Skin epidermis (tissue), 12 donors: ENCODE measurements around the gene CTDSP1.

Experiments
- H3K27ac ChIP-seq, 21 experiments: fragments of 200-600 bp; sonication (generic) in 11 of 21; one replicate each; pipeline ENCODE4 v1.5.0; 2020; ENCODE audit warnings: mild to moderate bottlenecking in 3 of 21, inconsistent platforms in 2 of 21, moderate library complexity in 2 of 21
- H3K4me3 ChIP-seq, 7 experiments: fragments of 200-600 bp; sonication (generic) in 2 of 7; one replicate each; pipeline ENCODE4 v1.5.0; 2020; ENCODE audit warnings: inconsistent platforms in 2 of 7, mild to moderate bottlenecking in 2 of 7, moderate library complexity in 1 of 7

Gene CTDSP1

DNA sequence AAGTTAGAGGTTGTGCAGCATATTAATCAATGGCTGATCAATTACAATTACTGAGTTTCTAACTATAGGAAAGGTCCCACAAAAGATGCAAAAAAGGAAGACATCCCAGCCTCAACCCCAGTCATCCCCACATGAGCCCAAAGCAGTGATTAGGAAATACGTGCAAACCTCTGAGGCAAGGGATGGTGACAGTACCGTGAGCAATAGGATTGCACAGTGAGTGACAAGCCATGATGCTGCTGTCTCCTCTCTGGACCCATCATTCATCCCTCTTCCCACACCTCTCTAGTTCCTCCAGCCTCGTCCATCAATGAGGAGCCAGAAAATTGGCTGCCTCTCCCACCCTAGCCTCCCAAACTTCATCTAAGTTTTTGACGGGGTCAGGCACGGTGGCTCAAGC is 21.6 kb upstream of the CTDSP1 start:
- Histone ChIP-seq H3K4me3 (no peak overlapping the region), H3K27ac (no peak overlapping the region)

GRCh38 chr2:218381916-218382366 is 17.7 kb upstream of the CTDSP1 start, which contains the start of gene SLC11A1:
Gene SLC11A1, plus strand, starts transcription at chr2:218382273. Its CDS starts 96 bp downstream, at chr2:218382369.
- H3K4me3 ChIP-seq, result peak within 1 kb of the TSS in 2 of 7 experiments; percentile 9 to 13
- peak within 1 kb of the TSS in 11 of 21 experiments; percentile 4 to 82 (median 41) for H3K27ac ChIP-seq

GRCh38 chr2:218382785-218383184 is 16.9 kb upstream of the CTDSP1 start:
- Histone ChIP-seq H3K27ac (peak overlapping the region in 10 of 21 experiments; percentile 4 to 82 (median 46)), H3K4me3 (peak overlapping the region in 2 of 7 experiments; percentile 9 to 13)

DNA sequence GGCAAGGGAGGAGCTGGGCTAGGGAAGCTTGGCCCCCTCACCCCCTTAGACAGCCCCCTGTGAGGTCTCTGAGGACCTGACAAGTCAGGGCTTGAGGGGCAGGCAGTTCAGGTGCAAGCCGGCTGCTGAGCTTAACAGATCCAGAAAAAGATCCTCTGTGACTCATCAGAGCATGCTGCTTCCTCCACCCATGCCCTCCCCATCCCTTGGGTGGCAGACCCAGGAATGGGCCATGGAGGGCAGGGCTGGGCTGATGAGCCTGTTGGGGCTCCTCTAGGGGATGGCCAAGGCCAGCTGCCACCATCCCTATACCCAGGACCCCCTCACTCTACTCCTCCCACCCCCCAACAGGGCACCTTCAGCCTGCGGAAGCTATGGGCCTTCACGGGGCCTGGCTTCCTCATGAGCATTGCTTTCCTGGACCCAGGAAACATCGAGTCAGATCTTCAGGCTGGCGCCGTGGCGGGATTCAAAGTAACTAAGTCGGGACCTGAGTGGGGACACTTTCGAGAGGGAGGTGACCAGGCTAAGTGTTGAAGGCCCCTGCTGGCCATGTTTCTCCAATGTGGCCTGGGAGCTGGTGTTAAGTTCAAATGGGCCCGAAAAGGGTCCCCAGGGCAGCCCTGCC is 15.7 kb upstream of the CTDSP1 start:
- peak overlapping the region in 2 of 7 experiments; percentile 13 to 17 for H3K4me3 ChIP-seq
- peak overlapping the region in 14 of 21 experiments; percentile 5 to 82 (median 50) for H3K27ac ChIP-seq

- Histone ChIP-seq H3K27ac (peak overlapping the region in 2 of 21 experiments; percentile 21 to 73), H3K4me3 (no peak overlapping the region)
These were observed 14.7 kb upstream of the CTDSP1 start for GRCh38 chr2:218384975-218385374.

GRCh38 chr2:218386505-218387368 is 12.9 kb upstream of the CTDSP1 start:
- H3K4me3 ChIP-seq, result no peak overlapping the region
- H3K27ac ChIP-seq, result peak overlapping the region in 2 of 21 experiments; percentile 28 to 64

DNA sequence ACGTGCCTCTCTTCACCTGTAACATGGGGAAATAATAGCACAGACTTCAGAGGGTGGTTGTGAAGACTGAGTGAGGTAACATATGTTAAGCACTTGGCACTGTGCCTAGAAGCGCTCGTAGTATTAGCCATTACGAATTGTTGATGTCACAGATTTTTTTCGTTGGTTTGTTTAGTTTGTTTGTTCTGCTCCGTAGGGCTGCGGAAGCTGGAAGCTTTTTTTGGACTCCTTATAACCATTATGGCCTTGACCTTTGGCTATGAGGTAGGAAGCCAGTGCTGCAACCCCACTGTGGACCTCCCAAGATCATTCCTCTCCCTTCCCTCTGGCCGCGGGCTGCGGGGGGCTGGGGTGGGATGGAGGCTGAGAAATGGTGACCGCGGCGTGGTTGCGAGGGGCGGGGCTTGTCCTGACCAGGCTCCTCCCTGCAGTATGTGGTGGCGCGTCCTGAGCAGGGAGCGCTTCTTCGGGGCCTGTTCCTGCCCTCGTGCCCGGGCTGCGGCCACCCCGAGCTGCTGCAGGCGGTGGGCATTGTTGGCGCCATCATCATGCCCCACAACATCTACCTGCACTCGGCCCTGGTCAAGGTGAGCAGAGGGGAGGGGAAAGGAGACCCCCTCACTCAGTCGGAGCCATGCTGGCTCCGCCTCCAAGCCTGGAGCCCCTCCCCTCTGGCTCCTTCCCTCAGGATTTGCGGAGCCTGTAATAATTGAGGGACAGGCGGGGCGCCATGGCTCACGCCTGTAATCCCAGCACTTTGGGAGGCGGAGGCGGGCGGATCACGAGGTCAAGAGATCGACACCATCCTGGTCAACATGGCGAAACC is 12.1 kb upstream of the CTDSP1 start:
- peak overlapping the region in 5 of 21 experiments; percentile 14 to 64 (median 28) for H3K27ac ChIP-seq
- H3K4me3 ChIP-seq, result peak overlapping the region in 6 of 7 experiments; percentile 4 to 33 (median 18)

DNA sequence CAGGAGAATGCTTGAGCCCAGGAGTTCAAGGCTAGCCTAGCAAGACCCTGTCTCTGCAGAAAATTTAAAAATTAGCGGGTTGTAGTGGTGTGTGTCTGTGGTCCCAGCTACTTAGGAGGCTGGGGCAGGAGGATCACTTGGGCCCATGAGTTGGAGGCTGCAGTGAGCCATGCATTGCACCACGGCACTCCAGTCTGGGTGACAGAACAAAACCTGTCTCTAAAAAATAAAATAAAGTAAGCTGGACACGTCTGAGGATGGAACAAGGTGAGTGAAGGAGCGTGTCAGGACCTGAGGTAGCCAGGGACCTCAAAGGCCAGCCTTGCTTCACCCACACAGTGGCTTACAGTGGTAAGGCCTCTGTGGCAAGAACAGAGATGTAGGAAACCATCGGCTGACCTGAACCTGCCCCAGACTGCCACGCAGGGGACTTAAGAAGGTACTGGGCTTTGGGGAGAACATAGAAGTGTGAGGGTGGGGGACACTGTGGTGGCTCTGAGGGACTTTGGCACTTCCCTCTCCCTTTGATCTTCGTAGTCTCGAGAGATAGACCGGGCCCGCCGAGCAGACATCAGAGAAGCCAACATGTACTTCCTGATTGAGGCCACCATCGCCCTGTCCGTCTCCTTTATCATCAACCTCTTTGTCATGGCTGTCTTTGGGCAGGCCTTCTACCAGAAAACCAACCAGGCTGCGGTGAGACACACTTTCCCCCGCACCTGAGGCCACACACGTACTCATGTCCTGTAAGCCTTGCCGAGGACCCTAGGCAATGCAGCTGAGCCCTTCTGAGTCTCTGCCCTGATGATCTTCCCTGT is 10.1 kb upstream of the CTDSP1 start:
- H3K4me3 ChIP-seq, result no peak overlapping the region
- no peak overlapping the region for H3K27ac ChIP-seq

DNA sequence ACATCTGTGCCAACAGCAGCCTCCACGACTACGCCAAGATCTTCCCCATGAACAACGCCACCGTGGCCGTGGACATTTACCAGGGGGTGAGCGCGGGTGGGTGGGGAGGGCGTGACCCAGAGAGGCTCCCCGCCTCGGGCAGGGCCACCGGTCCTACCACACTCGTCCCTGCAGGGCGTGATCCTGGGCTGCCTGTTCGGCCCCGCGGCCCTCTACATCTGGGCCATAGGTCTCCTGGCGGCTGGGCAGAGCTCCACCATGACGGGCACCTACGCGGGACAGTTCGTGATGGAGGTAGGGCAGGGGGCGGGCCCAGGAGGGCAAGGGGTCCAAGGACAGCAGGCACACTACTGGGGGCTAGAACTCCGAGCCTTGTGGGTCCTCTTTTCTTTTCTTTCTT is 8.5 kb upstream of the CTDSP1 start:
- no peak overlapping the region for H3K27ac ChIP-seq
- H3K4me3 ChIP-seq, result no peak overlapping the region

DNA sequence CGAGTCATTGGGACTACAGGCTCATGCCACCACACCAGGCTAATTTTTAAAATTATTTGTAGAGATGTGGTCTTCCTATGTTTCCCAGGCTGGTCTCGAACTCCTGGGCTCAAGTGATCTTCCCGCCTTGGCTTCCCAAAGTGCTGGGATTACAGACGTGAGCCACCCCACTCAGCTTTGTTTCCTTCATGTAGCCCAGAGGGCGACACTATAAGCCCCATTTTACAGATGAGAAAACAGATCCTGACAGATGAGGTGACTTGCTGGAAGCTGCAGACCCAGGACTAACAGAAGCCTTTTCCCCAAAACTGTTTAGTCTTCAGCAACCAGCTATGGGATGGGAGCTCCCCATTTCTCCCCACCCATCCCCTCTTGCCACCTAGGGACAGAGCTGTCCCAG is 7.2 kb upstream of the CTDSP1 start:
- Histone ChIP-seq H3K27ac (peak overlapping the region in 1 of 21 experiments; percentile 0), H3K4me3 (no peak overlapping the region)

DNA sequence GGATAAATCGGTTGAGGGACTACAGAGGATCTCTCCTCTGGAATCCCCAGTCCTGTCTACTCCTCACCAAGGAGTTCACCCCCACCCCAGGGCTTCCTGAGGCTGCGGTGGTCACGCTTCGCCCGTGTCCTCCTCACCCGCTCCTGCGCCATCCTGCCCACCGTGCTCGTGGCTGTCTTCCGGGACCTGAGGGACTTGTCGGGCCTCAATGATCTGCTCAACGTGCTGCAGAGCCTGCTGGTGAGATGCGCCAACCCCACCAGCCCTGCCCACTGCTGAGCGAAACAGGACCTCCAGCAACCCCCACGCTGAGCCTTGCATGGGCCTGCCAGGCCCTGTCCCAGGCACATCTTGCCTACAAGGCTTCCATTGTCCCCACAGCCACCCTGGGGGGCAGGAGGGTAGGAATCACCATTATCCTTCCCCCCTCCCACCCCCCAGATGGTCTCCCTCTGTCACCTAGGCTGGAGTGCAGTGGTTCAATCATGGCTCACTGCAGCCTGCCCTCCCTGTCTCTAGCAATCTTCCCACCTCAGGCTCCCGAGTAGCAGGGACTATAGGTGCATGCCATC is 6.7 kb upstream of the CTDSP1 start:
- H3K4me3 ChIP-seq, result no peak overlapping the region
- H3K27ac ChIP-seq, result peak overlapping the region in 1 of 21 experiments; percentile 0

- H3K27ac ChIP-seq, result no peak overlapping the region
- no peak overlapping the region for H3K4me3 ChIP-seq
These were observed 5.8 kb upstream of the CTDSP1 start for GRCh38 chr2:218393750-218394290.

GRCh38 chr2:218394298-218395089 is 5.2 kb upstream of the CTDSP1 start:
- no peak overlapping the region for H3K4me3 ChIP-seq
- peak overlapping the region in 2 of 21 experiments; percentile 8 to 99 for H3K27ac ChIP-seq

GRCh38 chr2:218395090-218395444 is 4.6 kb upstream of the CTDSP1 start:
- H3K4me3 ChIP-seq, result peak overlapping the region in 1 of 7 experiments; percentile 90
- H3K27ac ChIP-seq, result peak overlapping the region in 7 of 21 experiments; percentile 98 to 100 (median 100)

- Histone ChIP-seq H3K27ac (peak overlapping the region in 20 of 21 experiments; percentile 95 to 100 (median 99)), H3K4me3 (peak overlapping the region; percentile 73 to 99 (median 89))
These were observed 4.2 kb upstream of the CTDSP1 start for GRCh38 chr2:218395456-218395825.

GRCh38 chr2:218395826-218396687 is 3.6 kb upstream of the CTDSP1 start:
- H3K4me3 ChIP-seq, result peak overlapping the region; percentile 73 to 99 (median 89)

More at GRCh38 chr2:218395826-218396687, 3.6 kb upstream of the CTDSP1 start:
- peak overlapping the region; percentile 7 to 100 (median 99) for H3K27ac ChIP-seq
